Kidney glomerular epithelial cell (primary cell): ENCODE measurements around the gene DPP9.
A peak's percentile ranks its signal among the peaks of the same experiment; 100 is the strongest.
"Not testable (repeated sequence)": the region's sequence is repeated elsewhere in the genome, so short reads cannot be mapped to it uniquely, and the experiment has no call there.

Experiments
- DNase-seq: peaks from one replicate; lab custom pipeline; 2025; lab: John Stamatoyannopoulos, UW

DPP9 gene

GRCh38 chr19:4687396-4687795 is 36.2 kb downstream of the DPP9 start:
- DNase-seq: no peak

- DNase-seq: no peak
Observed at GRCh38 chr19:4686700-4687099, 36.9 kb downstream of the DPP9 start.

GRCh38 chr19:4684312-4685095 is 39.1 kb downstream of the DPP9 start:
- DNase-seq: no peak

DNA sequence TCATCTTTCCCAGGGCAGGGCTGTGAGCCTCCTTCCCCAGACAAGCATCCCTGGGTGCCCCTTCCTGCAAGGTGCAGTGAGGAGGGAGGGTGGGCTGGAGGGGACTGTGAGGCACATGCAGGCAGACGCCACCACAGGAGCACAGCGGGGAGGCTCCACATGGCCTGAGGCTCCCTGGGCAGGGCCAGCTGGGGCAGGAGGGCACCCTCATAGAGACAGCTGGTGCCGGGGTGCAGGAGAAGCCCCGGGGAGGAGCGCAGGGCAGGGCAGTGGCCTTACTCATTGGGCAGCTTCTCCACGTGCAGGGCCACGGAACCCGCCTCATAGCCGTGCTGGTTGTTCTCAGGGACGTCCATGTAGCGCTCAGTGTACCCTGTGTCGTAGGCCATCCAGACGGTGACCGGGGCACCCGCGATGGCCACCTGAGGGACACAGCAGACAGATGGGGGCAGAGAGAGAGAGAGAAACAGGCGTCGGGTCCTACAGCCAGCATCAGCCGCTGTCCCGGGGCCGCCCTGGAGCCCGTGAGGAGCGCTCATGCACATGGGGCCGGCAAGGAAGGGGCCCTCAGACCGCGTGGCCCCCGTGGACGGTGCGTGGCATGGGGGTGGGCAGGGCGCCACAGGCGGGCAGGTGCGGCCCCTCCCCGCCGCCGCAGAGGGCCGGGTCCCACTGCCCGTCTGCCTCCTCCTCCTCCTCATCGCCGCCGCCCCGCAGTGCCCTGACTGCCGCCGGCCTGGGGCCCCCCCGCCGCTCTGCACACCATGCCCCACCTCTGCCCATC is 41.0 kb downstream of the DPP9 start:
- no peak for DNase-seq

GRCh38 chr19:4680021-4680420 is 43.6 kb downstream of the DPP9 start:
- DNase-seq: not testable (repeated sequence)

- no peak for DNase-seq
Observed at GRCh38 chr19:4678881-4679790, 44.5 kb downstream of the DPP9 start.

GRCh38 chr19:4676955-4677731 is 46.5 kb downstream of the DPP9 start:
- DNase-seq: no peak

DNA sequence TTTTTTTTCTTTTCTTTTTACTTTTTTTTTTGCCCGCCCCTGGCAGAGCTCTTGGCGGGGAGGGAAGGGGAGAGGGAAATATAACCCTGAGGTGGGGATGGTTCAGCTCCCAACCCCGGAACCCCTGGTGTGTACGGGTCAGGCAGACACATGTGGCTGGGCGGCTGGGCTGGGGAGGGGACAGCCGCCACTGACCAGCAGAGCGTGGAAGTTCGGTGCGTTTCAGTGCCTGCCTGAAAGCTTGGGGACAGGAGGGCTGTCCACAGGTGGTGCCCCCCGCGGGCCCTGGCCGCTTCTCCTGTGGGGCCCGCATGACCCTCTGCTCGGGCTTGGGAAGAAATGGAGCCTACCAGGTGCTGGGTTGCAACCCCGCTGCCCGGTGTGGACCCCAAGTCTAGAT is 48.3 kb downstream of the DPP9 start:
- no peak for DNase-seq

GRCh38 chr19:4673726-4674125 is 49.9 kb downstream of the DPP9 start:
- peak; percentile 3 for DNase-seq

- no peak for DNase-seq
Observed at GRCh38 chr19:4673216-4673615, 50.4 kb downstream of the DPP9 start.

DNA sequence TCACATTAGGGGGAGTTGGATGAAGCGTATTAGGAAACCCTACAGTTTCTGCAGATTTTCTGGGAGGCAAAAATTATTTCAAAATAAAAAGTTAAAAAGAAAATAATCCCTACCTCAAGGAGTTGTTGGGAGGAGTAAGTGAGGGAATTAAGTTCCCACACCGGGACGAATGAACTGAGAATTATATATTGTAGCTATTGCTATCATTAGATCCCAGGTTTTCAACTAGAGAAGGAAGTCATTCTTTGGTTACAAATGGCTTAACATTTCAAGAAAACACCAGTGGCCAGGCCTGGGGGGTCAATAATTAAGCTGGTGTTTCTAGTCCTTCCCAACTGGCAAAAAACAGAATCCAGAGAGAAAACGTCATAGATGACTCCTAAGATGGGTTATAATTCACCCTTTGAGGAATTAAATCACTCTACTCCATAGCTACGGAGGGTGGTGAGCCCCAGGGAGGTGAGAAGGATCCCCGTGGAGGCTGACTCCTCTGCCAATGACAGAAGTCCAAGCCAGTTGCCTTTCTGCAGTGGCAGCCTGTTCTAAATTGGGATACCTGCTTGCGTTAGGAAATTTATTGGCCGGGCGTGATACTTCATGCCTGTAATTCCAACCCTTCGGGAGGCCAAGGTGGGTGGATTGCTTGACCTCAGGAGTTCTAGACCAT is 52.3 kb downstream of the DPP9 start:
- peak; percentile 25 for DNase-seq

DNA sequence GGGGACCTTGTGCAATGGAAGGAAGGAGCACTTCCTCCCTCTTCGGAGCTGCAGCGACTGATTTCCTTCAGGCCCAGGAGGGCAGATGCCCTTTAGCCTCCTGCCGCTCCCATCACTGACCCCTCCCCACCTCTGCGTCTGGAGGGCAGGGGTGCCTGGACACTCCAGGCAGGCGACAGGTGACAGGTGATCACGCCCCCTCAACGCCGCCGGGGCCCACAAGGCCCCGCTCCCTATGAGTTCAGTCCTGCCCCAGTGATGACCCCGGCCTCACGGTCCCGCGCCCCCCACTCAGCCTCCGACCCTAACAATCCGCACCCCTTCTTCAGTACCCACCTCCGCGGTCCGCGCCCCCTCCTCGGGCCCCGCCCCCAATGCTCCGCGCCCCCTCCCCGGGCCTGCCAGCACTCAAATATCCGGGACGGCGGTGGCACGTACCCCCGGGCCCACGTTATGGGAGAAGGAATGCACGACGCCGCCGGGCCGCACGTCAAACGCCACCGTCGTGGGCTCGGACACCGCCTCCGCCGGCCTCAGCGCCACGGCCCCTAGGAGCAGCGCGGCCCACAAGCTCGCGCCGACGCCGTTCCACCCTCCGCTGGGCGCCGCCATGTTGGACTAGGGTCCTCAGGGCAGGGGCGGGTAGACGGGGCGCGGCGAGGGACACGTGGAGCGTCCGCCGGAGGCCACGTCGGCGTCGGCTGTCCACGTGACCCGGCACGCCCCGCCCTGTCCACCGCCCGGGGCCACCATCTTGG is 53.7 kb downstream of the DPP9 start, which contains the start of gene MYDGF:
Gene MYDGF, minus strand, starts transcription at position 620 of the 758 bp plus-strand sequence. Its CDS starts 8 bp downstream, at position 612.
- DNase-seq: peak; percentile 71

DNA sequence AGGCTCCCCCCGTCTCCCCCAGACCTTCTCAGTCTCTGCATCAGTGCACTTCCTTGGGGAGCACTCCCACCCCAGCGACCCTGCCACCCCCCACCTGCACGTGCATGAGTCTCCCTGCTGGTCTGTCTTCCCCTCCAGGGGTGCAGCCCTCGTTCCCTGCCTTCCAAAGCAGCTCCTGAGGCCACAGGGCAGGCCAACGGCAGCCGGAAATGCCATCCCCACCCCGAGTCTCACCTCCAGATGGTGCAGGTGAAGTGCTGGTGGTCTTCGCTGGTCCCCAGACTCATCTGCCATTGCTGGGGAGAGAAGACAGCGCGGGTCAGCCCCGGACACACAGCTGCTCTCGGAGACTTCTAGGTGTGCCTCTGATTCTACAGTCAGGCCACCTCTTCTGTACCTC is 59.0 kb downstream of the DPP9 start:
- DNase-seq: no peak

DNA sequence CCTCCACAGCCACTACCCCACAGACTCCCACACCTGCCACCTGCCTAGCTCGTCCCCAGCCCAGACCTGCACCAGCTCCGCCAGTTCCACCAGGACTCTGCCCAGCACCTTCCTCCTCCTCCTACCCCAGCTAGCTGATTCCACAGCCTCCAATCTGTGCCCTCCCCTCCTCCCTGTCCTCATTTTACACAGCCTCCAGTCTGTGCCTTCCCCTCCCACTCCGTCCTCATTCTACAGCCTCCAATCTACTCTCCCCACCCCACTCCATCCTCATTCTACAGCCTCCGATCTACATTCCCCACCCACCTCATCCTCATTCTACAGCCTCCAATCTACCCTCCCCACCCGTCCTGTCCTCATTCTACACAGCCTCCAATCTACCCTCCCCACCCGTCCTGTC is 60.8 kb downstream of the DPP9 start:
- DNase-seq: no peak

GRCh38 chr19:4662020-4662695 is 61.5 kb downstream of the DPP9 start:
- no peak for DNase-seq

- DNase-seq: no peak
Observed at GRCh38 chr19:4660993-4661392, 62.6 kb downstream of the DPP9 start.

DNA sequence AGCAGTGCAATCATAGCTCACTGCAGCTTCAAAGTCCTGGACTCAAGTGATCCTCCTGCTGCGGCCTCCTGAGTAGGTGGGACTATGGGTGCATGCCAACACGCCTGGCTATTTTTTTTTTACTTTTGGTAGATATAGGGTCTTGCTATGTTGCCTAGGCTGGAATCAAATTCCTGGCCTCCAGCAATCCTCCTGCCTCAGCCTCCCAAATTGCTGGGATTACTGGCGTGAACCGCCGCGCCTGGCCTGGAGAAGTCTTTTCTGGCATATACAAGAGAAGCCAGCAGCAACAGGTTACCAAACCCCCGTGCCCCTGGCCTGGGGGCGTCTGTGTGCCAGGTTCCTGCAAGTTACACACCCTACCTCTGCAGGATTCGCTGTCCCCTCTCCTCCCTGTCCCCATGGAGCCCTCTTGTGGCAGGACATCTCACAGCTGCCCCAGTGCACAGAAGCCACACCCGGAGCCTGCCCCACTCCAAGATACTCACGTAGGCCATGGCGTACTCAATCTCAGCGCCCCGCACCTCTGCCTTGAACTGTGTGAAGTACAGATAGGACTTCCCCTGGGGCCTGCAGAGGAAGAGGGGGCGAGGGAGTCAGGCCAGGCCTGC is 63.4 kb downstream of the DPP9 start:
- no peak for DNase-seq

- DNase-seq: no peak
Observed at GRCh38 chr19:4657835-4658234, 65.8 kb downstream of the DPP9 start.

DNA sequence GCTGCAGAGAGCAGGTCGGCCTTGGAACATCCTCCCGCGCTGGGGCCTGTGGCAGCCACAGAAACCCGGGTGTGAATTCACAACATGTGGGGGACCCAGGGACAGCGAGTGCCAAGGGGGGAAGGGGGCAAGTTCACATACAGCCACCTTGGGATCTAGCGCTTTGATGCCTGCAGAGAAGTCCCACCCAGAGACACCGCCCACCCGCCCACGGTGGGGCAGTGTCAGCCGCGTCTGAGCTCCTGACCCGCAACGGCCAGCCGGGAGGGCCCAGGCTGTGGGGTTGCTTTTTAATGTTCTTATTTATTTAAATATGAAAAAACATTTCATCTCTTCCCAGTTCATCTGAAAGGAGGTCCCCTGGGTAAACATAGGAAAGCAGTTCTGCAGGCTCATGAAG is 66.4 kb downstream of the DPP9 start:
- DNase-seq: no peak
